AG09309 (cell line): Measurements from ENCODE around the gene EVL.
A peak's percentile ranks its signal among the peaks of the same experiment; 100 is the strongest.

Source experiments
- DNase-seq: peaks from one replicate; pipeline ENCODE4 v3.0.0-alpha.2; 2010; ENCODE audit warnings: low read depth
- H3K4me3 ChIP-seq: 2 replicates; pipeline ENCODE4 v1.5.1; 2011; ENCODE audit warnings: mild to moderate bottlenecking, low read depth, low read length, moderate library complexity; ENCODE audit not compliant: control insufficient read depth
- CTCF ChIP-seq: IDR thresholded peaks from 2 replicates; pipeline ENCODE4 v1.5.1; 2011; ENCODE audit warnings: mild to moderate bottlenecking, low read depth, low read length, inconsistent platforms; ENCODE audit not compliant: insufficient read depth, control insufficient read depth; ENCODE audit errors: missing control alignments

EVL gene

GRCh38 chr14:100078997-100079725, 13.9 kb downstream of the EVL start:
- H3K4me3 ChIP-seq = no peak overlapping the region
- TF ChIP-seq CTCF = peak; percentile 10
- peak; percentile 74 for DNase-seq

GRCh38 chr14:100079726-100080005, 14.4 kb downstream of the EVL start:
- H3K4me3 ChIP-seq = no peak overlapping the region
- no peak for TF ChIP-seq CTCF

GRCh38 chr14:100080206-100080605, 15.0 kb downstream of the EVL start:
- DNase-seq = no peak
- no peak overlapping the region for H3K4me3 ChIP-seq
- no peak for TF ChIP-seq CTCF

More at GRCh38 chr14:100079726-100080005, 14.4 kb downstream of the EVL start:
- no peak for DNase-seq

GRCh38 chr14:100081997-100082625, 16.9 kb downstream of the EVL start:
- H3K4me3 ChIP-seq = no peak overlapping the region
- no peak for TF ChIP-seq CTCF
- no peak for DNase-seq

- TF ChIP-seq CTCF = no peak
- DNase-seq = no peak
Measured at GRCh38 chr14:100082723-100083122, 17.5 kb downstream of the EVL start.

GRCh38 chr14:100083706-100084105, 18.5 kb downstream of the EVL start:
- TF ChIP-seq CTCF = no peak
- peak; percentile 73 for DNase-seq
- H3K4me3 ChIP-seq = no peak overlapping the region

More at GRCh38 chr14:100082723-100083122, 17.5 kb downstream of the EVL start:
- H3K4me3 ChIP-seq = no peak overlapping the region
